Raji (cell line): Measurements from ENCODE around the gene ARHGEF10L.

Source experiments
- POLR2A ChIP-seq: IDR thresholded peaks from 2 replicates; pipeline ENCODE4 v1.6.1; 2011; ENCODE audit warnings: low read depth, low read length, control low read depth; ENCODE audit not compliant: insufficient read depth

Gene ARHGEF10L

DNA sequence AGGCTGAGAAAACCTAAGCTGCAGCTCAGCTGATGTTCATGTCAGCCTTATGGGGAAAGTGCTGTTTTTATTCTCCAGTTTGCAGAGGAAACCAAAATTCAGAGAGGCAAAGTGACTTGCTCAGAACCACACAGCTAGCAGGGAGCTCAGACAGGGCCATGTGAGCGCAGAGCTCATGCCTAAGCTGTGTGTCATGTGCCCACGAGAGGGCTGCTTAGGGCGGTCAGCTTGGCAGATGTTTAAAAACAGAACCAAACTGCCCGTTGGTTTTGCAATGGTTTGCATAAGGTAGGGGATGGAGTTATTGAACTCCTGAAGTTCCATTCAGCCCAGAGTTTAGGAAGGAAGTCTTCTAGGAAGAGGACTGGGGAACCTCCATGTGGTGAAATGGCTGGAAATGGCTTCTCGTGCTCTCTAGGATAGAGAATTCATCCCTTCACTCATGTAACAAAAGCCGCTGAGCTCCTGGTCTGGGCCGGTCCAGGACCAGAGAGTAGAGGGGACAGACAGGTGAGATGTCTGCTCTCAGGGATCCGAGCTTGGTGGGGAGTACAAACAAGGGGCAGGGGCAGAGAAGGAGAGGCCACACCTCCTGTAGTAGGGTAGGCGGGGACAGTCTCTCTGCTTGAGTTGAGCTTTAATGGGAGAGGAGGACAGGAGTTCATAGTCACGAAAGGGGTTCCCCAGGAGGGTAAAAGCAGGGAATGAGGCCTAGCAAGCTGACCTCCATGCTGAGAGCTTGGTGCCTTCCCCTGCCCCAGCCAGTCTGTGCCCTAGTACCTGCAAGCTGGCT, 46.9 kb downstream of the ARHGEF10L start:
- no peak for TF ChIP-seq POLR2A

DNA sequence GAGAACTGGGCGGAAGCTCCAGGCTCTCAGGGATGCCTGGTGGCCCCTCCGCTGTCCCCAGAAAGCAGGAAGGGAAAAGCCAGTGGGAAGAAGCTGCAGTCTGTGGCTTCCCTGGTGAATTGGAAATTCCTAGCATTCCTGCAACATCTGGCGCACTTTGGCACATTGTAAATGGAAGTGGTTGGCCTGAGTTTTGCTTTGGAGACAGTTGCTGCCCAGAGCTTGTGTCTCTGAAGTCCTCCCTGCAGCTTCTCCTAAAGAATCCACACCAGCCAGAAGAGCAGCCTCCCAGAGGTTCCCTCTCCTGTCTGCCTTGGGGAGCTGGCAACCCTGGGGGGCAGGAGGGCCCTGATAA, 48.2 kb downstream of the ARHGEF10L start:
- TF ChIP-seq POLR2A = no peak

- TF ChIP-seq POLR2A = no peak
Observed at GRCh38 chr1:17588048-17588871, 48.8 kb downstream of the ARHGEF10L start.

DNA sequence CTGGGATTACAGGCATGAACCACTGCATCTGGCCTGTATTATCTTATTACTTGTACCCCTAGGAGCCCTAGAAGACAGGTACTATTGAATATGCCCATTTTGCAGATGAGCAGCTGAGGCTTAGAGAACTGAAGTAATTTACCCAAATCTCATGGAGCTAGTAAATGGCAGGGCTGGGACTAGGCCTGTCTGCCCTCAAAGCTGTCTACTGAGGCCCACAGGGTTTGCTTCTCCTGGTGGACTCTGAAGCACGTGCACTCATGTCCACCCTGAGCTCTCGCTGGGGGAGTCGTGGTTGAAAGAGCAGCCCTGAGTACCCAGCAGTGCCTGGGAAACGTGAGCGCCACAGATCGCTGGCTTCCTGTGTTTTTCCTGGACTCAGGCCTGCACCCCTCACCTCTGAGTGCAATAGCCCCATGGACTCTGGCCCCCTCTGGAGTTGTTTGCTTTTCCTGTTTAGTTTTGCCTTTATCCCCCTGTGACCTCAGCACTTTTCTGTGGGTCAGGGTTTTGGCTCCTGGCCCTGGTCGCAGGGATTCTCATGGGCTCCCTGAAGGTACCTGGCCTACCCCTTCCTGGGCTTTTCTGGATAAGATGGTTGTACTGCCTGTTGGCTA, 52.4 kb downstream of the ARHGEF10L start:
- TF ChIP-seq POLR2A = no peak

DNA sequence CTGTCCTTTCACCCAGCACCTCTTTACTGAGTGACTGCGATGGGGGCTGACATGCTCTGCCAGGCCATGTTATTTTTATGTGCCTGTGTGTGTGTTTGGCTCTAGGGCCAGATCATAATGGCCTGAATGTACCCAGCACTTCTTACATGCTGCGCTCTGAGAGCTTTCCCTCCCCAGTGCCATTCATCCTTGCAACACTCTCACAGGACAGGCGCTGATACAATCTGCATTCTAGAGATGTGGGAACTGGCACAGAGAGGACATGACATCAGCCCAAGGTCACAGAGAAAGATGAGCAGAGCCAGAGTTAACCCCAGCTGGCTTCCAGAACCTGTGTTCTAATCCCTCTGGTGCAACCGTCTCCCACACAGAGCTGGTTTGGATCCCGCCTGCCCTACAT, 54.5 kb downstream of the ARHGEF10L start:
- no peak for TF ChIP-seq POLR2A

GRCh38 chr1:17594690-17595601, 55.4 kb downstream of the ARHGEF10L start:
- TF ChIP-seq POLR2A = no peak

DNA sequence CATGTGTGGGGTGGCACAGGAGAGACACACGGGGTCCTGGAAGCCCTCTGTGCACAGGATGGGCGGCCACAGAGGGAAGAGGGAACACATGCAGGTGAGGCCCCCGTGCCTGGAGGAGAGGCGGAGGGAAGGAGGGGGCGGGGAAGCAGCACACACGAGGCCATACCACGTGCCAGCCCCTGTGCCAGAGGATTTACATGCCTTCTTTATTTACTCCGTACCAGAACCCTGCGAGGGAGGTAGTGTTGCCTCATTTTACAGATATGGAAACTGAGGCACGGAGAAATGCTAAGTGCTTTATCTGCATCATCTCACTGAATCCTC, 56.1 kb downstream of the ARHGEF10L start:
- TF ChIP-seq POLR2A = no peak

GRCh38 chr1:17596186-17596585, 56.7 kb downstream of the ARHGEF10L start:
- no peak for TF ChIP-seq POLR2A

DNA sequence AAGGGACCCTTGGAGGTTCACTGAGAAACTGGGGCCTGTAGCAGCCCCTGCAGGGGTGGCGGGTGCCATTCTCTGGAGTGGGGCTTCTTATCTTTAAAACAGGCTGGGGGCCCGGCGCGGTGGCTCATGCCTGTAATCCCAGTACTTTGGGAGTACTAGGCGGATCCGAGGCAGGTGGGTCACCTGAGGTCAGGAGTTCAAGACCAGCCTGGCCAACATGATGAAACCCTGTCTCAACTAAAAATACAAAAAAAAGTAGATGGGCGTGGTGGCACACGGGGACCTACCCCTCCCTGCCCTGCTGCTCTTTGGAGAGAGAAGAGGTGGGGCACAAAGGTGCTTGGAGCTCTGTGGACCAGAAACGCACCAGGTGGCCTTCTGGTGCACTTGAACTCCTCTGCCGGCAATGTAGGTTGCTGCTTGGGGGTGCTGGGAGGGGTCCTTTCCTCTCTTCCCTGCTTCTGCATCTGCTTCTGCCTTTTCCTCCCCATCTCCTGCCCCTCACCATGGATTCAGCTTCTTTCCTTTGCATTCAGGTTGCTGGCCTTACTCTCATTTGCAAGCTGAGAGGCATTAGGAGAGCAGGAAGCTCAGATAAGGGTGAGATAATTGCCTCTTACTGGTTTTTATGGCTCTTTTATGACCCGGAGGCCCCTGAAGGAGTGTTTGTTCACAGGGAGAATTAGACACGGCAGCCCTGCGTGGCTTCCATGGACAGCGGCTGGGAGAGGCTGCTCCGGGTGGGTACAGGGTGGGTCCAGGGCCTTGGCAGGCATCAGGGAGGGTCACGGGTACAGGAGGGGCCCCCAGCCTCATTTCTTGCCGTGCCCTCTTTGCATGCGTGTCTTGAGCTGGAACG, 57.4 kb downstream of the ARHGEF10L start:
- no peak for TF ChIP-seq POLR2A

GRCh38 chr1:17597651-17598050, 58.2 kb downstream of the ARHGEF10L start:
- no peak for TF ChIP-seq POLR2A

DNA sequence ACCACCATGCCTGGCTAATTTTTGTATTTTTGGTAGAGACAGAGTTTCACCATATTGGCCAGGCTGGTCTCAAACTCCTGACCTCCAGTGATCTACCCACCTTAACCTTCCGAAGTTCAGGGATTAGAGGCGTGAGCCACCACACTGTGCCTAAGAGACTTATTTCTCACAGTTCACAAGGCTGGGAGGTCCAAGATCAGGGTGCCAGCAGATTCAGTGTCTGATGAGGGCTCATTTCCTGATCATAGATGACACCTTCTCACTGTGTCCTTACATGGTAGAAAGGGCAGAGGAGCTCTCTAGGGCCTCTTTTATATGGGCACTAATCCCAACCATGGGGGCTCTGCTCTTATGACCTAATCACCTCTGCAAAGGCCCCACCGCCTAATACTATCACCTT, 58.8 kb downstream of the ARHGEF10L start:
- no peak for TF ChIP-seq POLR2A

DNA sequence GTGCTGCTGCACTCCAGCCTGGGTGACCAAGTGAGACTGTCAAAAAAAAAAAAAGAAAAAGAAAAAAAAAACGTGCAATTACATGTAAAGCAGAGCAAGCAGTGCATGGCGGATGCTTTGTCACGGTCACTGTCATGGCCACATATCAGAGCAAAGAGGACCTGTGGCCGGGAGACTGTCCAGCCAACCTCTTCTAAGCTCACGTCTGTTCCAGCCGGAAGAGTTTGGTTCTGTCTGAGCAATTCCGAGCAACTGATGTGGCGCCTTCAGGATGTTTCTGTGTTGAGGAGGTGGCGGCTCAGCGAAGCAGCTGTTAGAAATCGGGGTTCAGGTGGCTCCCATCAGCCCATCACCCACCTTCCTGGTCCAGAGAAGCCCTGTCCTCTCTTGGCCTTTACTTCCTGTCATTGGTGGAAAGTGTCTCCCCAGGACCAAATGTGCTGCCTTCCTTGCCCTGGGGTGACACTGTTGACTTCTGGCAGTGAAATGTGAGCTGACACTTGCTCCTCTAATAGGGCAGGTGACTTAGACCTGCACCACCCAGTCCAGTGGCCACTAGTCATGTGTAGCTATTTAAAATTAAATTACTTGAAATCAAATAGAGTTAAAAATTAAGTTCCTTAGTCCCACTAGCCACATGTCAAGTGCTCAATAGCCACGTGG, 59.9 kb downstream of the ARHGEF10L start:
- no peak for TF ChIP-seq POLR2A

- no peak for TF ChIP-seq POLR2A
Observed at GRCh38 chr1:17599954-17600300, 60.4 kb downstream of the ARHGEF10L start.

- TF ChIP-seq POLR2A = no peak
Observed at GRCh38 chr1:17600321-17600720, 60.8 kb downstream of the ARHGEF10L start.
